NB4 (cell line): ENCODE measurements around the gene GAGE12D.
"Not testable (repeated sequence)": the region's sequence is repeated elsewhere in the genome, so short reads cannot be mapped to it uniquely, and the experiment has no call there.

Source experiments
- CTCF ChIP-seq: IDR thresholded peaks from one replicate; pipeline ENCODE4 v1.5.1; 2012; ENCODE audit warnings: low read depth, low read length
- MYC ChIP-seq: IDR thresholded peaks from 2 replicates; pipeline ENCODE4 v1.6.1; 2011; ENCODE audit warnings: low read depth, low read length
- POLR2A ChIP-seq: IDR thresholded peaks from 2 replicates; pipeline ENCODE4 v1.6.1; 2011; ENCODE audit warnings: mild to moderate bottlenecking; ENCODE audit not compliant: insufficient read length; ENCODE audit errors: extremely low read depth

- not testable (repeated sequence) for TF ChIP-seq CTCF, POLR2A, MYC
Measured at GRCh38 chrX:49531877-49532276, 9.7 kb upstream of the GAGE12D start, which contains the start of gene GAGE12C.
